GM10847 (cell line): ENCODE measurements around the gene CNGB1.

Source experiments
- POLR2A ChIP-seq: IDR thresholded peaks from 2 replicates; pipeline ENCODE4 v1.6.1; 2011; ENCODE audit not compliant: insufficient read length; ENCODE audit errors: extremely low read depth

The CNGB1 gene

DNA sequence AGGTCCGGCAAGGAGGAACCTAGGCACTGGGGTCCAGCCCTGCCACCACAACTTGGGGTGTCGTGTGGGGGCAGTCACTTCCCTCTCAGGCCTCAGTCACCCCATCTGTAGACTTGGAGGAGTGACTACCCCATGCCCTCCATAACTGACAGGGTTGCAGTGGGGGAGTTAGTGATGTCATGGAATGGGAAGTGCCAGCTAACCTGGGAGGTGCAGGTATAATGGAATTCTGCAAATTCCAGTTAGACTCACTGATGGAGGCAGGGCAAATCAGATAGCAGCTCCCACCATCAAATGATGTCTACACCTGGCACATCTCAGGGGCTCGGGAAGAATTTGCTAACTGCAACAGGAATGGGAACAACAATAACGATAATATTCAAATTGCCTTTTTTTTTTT, 72.9 kb downstream of the CNGB1 start:
- TF ChIP-seq POLR2A: no peak

DNA sequence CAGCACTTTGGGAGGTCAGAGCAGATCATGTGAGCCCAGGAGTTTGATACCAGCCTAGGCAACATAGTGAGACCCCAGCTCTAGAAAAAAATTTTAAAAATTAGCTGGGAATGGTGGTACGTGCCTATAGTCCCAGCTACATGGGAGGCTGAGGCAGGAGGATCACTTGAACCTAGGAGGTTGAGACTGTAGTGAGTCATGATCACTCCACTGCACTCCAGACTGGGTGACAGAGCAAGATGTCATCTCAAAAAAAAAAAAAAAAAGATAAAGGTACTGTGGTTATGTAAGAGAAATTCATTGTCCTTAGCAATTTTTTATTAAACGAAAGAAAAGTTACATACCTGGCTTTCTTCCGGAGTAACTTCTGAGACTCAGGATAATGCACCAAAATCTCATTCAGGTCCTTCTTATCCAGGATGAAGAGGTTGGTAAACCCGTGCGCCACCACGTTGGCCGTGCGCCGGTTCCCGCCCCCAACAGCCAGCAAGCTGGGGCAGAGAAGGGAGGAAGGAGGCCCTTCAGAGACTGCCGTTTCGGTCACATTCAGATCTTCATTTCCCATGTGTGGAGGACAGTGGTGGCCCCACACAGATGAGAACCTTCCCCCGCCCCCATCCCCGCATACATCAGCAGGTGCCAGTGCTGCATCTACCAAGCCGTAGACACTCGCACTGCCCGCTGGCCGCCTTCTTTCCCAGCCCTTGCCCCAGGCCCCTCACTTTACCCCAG, 73.7 kb downstream of the CNGB1 start:
- no peak for TF ChIP-seq POLR2A

DNA sequence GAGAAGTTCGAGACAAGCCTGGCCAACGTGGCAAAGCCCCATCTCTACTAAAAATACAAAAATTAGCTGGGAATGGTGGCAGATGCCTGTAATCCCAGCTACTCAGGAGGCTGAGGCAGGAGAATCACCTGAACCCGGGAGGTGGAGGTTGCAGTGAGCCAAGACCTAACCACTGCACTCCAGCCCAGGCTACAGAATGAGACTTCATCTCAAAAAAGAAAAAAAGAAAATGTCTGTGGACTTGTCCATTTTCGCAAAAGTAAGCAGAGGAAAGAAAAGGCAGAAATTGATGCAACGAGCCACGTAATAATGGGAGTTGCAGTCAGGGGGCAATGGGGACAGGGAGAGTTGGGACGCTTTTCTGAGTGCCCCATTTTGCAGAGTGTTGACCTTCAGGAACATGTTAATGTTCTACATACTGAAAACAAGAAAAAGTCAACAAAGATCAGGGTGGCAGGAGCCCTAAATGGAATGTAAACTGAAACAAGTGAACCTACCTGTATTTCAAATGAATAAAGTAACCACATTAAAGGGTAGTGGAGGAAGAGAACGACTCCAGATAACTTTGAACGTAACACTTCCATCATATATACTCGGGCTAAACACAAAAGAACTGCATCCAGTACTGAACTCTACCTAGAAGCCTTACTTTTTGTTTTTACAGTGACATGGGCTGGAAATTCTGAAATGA, 76.4 kb downstream of the CNGB1 start:
- TF ChIP-seq POLR2A: no peak

DNA sequence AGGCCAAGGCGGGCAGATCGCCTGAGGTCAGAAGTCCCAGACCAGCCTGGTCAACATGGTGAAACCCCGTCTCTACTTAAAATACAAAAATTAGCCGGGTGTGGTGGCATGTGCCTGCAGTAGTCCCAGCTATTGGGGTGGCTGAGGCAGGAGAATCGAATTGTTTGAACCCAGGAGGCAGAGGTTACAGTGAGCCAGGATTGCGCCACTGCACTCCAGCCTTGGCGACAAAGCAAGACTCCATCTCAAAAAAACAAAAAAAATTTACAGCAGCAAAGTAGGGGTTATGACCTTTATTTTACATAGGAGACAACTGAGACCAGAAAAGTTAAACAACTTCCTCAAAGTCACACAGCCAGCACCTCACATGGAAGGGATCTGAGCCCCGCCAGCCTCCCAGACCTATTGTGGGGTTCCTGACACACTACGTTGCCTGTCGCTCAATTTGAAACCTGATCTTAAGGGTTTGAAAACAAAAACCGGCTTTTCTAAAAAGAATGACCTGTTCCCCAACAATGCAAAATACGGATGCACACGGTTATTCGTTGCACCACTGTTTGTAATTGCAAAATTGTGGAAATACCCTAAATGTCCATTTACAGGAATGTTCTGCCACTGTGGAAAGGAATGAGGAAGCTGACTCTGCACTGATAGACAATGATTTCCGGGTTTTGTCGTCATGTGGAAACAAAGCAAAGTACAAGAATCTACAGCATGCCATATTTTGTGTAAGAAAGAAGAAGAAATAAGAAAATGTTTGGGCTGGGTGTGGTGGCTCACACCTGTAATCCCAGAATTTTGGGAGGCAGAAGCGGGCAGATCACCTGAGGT, 77.2 kb downstream of the CNGB1 start:
- no peak for TF ChIP-seq POLR2A

DNA sequence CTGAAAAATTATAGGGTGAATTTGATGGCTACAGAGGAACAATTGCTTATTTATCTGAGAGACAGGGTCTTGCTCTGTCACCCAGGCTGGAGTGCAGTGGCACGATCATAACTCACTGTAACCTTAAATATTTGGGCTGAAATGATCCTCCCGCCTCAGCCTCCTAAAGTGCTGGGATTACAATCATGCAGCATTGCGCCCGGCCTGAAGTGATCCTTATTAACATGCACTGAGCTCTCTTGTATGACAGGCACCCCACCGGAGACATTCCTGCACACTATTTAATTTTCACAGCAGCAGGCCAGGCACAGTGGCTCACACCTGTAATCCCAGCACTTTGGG, 77.7 kb downstream of the CNGB1 start:
- TF ChIP-seq POLR2A: no peak

DNA sequence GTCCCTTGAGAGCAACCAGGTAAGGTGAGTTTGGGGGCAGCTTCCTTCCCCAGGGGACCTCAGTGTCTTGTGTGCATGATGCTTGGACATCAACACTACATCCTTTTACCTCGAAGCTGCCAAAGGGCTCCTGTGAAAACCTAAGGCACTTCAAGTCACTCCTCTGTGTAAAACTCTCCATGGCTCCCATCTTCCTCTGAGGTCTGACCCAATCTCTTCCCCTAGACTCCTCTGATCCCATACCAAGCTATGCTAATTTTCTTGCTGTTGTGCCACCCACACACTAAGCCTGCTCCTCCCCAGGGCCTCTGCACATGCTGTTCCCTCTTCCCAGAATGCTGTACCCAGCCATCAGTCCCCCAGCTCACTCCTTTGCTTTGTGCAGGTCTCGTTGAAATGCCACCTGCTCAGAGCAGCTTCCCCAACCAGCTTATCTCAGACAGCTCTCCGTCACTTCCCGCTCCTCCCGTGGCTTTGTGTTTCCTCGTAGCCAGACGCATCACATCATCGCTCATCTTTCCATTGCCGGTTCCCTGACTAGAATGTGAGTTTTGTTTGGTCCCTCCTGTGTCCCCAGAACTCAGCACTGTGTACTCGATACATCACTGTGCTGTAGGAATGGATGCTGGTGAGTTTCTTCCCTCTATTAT, 78.4 kb downstream of the CNGB1 start:
- no peak for TF ChIP-seq POLR2A

DNA sequence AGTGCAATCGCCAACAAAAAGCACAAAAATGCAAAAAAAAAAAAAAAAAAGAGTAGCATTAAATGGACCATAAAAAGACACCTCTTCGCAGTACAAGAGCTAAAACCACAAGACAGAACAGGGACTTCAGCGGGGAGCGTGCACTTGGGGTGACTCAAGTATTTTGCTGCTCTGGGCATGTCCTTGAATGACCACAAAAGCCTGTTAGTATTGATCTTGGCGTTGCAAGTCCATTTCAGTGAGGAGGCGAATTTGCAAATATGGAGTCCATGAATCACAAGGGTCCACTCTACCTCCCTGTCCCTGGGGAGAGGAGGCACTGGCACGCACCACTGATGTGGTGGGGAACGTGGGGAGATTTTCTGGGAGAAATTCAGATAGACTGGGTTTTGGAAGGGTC, 78.9 kb downstream of the CNGB1 start:
- TF ChIP-seq POLR2A: no peak

DNA sequence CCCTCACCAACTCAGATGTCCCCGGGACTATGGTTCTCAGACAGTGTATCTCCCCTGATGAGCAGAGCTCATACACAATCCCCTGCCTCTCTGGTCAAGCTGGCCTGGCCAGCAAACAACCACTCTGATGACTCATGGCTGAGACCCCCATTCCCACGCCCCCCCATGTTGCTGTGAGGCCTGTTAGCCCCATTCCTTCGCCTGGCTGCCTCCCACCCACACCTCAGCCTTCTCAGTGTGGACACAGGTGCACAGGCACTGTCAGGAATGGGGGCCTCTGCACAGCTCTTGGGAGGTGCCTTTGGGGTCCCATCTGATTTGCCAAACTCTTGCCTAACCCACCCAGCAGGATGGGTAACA, 80.2 kb downstream of the CNGB1 start:
- TF ChIP-seq POLR2A: no peak

DNA sequence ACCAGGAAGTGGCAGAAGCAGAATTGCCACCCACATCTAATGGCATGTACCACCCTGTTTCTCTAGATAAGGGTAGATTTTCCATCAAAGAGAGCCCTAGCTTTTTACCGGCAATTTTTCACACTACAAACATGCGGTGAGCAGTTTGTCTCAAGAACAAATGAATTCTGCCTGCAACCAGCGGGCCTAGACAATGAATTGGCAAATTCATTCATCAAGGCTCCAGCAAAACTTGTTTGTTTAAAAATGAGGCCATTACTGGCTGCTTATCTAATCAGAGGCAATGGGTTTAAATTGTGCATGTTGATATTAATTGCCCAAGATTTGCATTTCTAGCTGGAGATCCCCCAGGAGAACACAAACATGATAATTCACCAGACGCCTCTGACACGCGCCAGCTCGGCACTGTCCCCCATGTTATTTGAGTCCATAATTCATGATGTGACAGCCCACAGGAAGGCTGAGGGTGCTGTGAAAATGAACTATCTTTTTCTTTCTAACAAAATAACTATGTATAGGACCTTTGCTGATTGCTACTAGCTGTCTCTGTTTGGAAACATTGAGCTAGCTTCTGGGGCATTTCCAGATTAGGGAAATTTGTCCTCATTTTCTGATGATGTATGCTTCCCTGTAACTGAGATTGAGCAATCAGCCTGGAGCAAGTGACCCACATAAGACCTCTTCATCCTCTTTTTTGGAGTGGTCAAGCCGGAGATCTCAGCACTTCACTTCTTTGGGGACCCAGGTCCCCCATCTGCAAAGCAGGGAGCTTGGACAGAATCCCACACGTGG, 80.8 kb downstream of the CNGB1 start:
- no peak for TF ChIP-seq POLR2A

DNA sequence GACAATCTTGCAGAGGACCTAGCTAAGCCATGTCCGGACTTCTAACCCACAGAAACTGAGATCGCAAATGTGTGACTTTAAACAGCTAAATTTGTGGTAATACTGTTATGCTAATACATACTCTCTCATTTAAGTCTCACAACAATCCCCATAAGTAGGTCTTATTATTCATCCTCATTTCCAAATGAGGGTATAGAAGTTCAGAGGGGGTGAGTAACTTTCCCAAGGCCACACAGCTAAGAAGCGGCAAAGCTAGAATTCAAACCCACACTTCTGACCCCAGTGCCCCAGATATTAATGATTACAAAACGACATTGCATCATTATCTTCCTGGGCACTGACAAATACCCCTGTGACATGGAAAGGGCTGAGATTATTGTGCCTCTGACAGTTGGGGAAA, 81.4 kb downstream of the CNGB1 start:
- TF ChIP-seq POLR2A: no peak

DNA sequence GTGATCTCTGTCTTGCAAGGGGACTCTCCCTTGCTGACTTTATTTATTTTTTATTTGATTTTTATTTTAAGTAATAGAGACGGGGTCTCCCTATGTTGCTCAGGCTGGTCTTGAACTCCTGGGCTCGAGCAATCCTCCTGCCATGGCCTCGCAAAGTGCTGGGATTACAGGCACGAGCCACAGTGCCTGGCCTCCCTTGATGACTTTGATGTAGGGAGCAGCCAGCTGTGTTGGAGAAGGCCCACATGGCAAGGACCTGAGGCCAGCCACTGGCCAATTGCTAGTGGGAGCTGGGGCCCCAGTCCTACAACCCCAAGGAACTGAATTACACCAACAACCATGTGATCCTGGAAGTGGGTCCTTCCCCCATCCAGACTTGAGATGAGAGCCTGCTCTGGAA, 81.8 kb downstream of the CNGB1 start:
- no peak for TF ChIP-seq POLR2A

DNA sequence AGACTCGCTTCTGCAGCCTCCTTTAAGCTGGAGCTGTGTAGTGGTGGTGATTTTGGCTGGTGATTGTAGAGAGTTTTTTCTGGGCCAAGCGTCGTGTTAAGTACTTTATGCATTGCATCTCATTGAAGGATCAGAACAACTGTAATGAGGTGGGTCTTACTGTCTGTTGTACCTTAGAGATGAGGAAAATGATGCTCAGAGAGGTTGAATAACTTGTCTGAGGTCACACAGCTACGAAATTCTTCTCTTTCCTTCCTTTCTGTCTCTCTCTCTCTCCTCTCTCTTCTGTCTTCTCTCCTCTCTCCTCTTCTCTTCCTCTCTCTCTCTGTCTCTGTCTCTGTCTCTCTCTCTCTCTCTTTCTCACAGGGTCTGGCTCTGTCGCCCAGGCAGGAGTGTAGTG, 82.8 kb downstream of the CNGB1 start:
- TF ChIP-seq POLR2A: no peak

DNA sequence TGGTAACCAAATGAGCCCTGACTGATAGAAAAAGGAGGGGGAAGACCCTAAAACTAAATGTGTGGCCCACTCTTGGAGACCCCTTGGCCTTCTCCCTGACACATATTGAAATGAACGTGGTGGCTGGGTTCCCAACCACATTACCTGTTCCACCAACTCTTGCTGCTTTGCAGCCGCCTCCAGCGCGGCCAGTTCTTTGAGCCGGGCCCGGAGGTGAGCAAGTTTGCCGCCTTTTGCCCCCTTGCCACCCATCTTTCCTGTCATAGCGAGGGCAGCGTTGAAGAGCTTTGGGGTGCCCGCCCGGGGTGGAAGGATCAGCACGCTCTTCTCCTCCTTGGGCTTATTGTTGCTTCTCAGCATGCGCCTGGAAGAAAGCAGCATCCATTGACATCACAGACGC, 83.2 kb downstream of the CNGB1 start:
- no peak for TF ChIP-seq POLR2A

DNA sequence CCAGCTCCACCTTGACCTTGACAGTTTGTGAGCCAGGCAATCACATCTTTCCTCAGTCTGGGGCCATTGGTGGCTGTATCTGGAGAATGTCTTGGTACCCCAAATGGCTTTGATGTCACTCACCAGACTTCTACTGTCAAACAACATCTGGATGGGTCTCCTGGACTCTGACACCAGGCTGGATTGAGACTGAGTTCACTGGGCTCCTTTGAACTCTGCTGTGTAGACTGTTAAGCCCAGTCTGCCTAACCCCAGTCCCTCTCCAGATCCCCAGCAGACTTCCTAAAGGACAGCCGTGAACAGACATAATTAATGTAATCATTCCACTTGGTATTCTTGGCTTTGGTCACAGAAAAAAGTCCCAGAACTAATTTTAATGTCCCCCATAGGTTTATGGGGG, 84.5 kb downstream of the CNGB1 start:
- no peak for TF ChIP-seq POLR2A

DNA sequence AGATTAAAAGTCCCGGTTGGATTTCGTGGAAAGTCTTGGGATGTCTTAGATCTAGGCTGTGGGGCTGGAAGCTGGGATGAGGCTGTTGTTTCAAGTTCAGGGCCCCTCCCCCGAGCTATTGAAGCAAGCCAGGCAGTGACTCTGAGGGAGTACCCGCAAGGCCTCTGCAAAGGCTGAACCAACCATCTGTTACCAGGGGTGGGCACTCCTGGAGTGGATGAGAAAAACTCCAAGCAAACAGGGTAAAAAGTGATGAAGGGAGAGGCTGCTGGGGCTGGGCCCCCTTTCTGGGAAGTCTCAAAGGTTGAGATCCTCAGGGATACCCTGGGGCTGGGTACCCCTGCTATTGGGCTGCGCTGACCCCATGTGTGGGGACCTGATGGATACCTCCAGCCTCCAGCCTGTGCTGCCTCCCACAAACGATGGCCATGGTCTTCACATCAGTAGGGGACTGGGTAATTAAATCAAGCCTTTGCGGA, 86.2 kb downstream of the CNGB1 start:
- TF ChIP-seq POLR2A: no peak
